ENCODE measurements around the gene DNAJC6.

DNA sequence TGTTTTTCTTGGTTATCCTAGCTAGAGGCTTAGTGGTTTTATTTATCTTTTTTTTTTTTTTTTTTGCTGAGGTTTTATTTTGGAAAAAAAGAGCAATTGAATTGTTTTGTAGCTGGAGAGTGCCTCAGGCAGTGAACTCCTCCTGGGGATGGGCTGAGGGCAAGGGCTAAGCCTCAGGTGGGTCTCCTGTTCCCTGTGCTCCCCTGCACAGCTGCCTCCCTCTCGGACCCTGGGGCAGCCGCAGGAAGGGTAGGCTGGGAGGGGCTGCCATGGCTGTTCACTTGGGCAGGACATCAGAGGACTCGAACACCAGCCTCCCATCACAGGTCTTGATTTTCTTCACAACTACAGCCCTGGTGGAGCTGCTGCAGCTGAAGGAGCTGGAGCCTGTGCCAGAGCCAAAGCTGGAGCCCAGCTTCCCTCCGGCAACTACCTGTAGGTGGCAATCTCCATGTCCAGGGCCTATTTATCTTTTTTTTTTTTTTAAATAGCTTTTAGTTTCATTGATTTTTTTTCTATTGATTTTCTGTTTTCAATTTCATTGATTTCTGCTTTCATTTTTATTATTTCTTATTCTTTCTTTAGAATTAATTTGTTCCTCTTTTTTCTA is 140.0 kb downstream of the DNAJC6 start:
- TF ChIP-seq, protein P1, sequence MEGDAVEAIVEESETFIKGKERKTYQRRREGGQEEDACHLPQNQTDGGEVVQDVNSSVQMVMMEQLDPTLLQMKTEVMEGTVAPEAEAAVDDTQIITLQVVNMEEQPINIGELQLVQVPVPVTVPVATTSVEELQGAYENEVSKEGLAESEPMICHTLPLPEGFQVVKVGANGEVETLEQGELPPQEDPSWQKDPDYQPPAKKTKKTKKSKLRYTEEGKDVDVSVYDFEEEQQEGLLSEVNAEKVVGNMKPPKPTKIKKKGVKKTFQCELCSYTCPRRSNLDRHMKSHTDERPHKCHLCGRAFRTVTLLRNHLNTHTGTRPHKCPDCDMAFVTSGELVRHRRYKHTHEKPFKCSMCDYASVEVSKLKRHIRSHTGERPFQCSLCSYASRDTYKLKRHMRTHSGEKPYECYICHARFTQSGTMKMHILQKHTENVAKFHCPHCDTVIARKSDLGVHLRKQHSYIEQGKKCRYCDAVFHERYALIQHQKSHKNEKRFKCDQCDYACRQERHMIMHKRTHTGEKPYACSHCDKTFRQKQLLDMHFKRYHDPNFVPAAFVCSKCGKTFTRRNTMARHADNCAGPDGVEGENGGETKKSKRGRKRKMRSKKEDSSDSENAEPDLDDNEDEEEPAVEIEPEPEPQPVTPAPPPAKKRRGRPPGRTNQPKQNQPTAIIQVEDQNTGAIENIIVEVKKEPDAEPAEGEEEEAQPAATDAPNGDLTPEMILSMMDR (IDR thresholded peaks at IDR 0.05) = no peak
- no peak for TF ChIP-seq POLR2A (IDR thresholded peaks at IDR 0.05)
